H9 (cell line): Measurements from ENCODE around the gene GPBAR1. TPM values are rescaled to one million over a fixed set of nuclear protein-coding genes. Genes with fewer than 3 reads are reported as not detected.

Experiments
- DNase-seq: peaks from one replicate; pipeline ENCODE4 v3.0.0-alpha.2; 2017
- H2AFZ ChIP-seq: one replicate; pipeline ENCODE4 v1.6.1; 2013; ENCODE audit warnings: mild to moderate bottlenecking, low read length, control low read depth, moderate library complexity
- H2AK5ac ChIP-seq: 2 replicates; pipeline ENCODE4 v1.6.1; 2013; ENCODE audit warnings: low read length, control low read depth, mixed read lengths; ENCODE audit not compliant: insufficient read length
- H2BK120ac ChIP-seq: one replicate; pipeline ENCODE4 v1.6.1; 2013; ENCODE audit warnings: low read depth, mild to moderate bottlenecking, low read length, control low read depth, inconsistent platforms; ENCODE audit not compliant: poor library complexity, severe bottlenecking
- H2BK12ac ChIP-seq: 2 replicates; pipeline ENCODE4 v1.6.1; 2013; ENCODE audit warnings: low read length, control low read depth, mixed read lengths, low read depth; ENCODE audit not compliant: insufficient read length
- H2BK15ac ChIP-seq: 2 replicates; pipeline ENCODE4 v1.6.1; 2013; ENCODE audit warnings: low read depth, low read length, control low read depth
- H2BK20ac ChIP-seq: one replicate; pipeline ENCODE4 v1.6.1; 2013; ENCODE audit warnings: low read depth, mild to moderate bottlenecking, low read length, control low read depth, inconsistent platforms; ENCODE audit not compliant: poor library complexity, severe bottlenecking
- H2BK5ac ChIP-seq: 2 replicates; pipeline ENCODE4 v1.6.1; 2013; ENCODE audit warnings: low read length, control low read depth, mixed read lengths; ENCODE audit not compliant: insufficient read length
- H3K14ac ChIP-seq: 2 replicates; pipeline ENCODE4 v1.6.1; 2013; ENCODE audit warnings: low read length, control low read depth; ENCODE audit not compliant: insufficient read depth
- H3K18ac ChIP-seq: 2 replicates; pipeline ENCODE4 v1.6.1; 2013; ENCODE audit warnings: low read depth, mild to moderate bottlenecking, mixed read lengths, low read length, control low read depth; ENCODE audit not compliant: insufficient read length
- H3K23ac ChIP-seq: 2 replicates; pipeline ENCODE4 v1.6.1; 2013; ENCODE audit warnings: low read length, control low read depth, mixed read lengths, low read depth; ENCODE audit not compliant: insufficient read length
- H3K23me2 ChIP-seq: 2 replicates; pipeline ENCODE4 v1.6.1; 2013; ENCODE audit warnings: low read depth, mild to moderate bottlenecking, mixed read lengths, low read length, control low read depth; ENCODE audit not compliant: insufficient read length, poor library complexity, severe bottlenecking
- H3K27ac ChIP-seq: 2 replicates; pipeline ENCODE4 v1.5.1; 2013; ENCODE audit warnings: low read length, control low read depth, mixed read lengths, low read depth; ENCODE audit not compliant: insufficient read length
- H3K27me3 ChIP-seq: 2 replicates; pipeline ENCODE4 v1.6.1; 2013; ENCODE audit warnings: low read length, control low read depth, inconsistent platforms; ENCODE audit not compliant: insufficient read depth
- H3K4ac ChIP-seq: 2 replicates; pipeline ENCODE4 v1.6.1; 2013; ENCODE audit warnings: low read depth, mild to moderate bottlenecking, control low read depth, inconsistent platforms, low read length, moderate library complexity
- H3K4me1 ChIP-seq: 2 replicates; pipeline ENCODE4 v1.6.1; 2013; ENCODE audit warnings: low read length, control low read depth, inconsistent platforms; ENCODE audit not compliant: insufficient read depth
- H3K4me2 ChIP-seq: 2 replicates; pipeline ENCODE4 v1.6.1; 2013; ENCODE audit warnings: low read length, control low read depth, mixed read lengths; ENCODE audit not compliant: insufficient read length, insufficient read depth
- H3K56ac ChIP-seq: 2 replicates; pipeline ENCODE4 v1.6.1; 2013; ENCODE audit warnings: low read depth, mild to moderate bottlenecking, mixed read lengths, low read length, control low read depth; ENCODE audit not compliant: insufficient read length
- H3K79me1 ChIP-seq: 2 replicates; pipeline ENCODE4 v1.6.1; 2013; ENCODE audit warnings: low read depth, mild to moderate bottlenecking, moderate library complexity, low read length, control low read depth, inconsistent platforms; ENCODE audit not compliant: insufficient read depth, poor library complexity, severe bottlenecking
- H3K79me2 ChIP-seq: 2 replicates; pipeline ENCODE4 v1.6.1; 2013; ENCODE audit warnings: low read length, control low read depth, inconsistent platforms; ENCODE audit not compliant: insufficient read depth
- H3K9ac ChIP-seq: 2 replicates; pipeline ENCODE4 v1.6.1; 2013; ENCODE audit warnings: low read length, control low read depth, mixed read lengths; ENCODE audit not compliant: insufficient read length; ENCODE audit errors: extremely low read depth
- H3K9me3 ChIP-seq: one replicate; pipeline ENCODE4 v1.6.1; 2013; ENCODE audit warnings: low read depth, low read length, inconsistent platforms; ENCODE audit not compliant: control insufficient read depth
- H3T11ph ChIP-seq: one replicate; pipeline ENCODE4 v1.6.1; 2013; ENCODE audit warnings: mild to moderate bottlenecking, low read length, control low read depth, inconsistent platforms
- H4K20me1 ChIP-seq: one replicate; pipeline ENCODE4 v1.6.1; 2013; ENCODE audit not compliant: control insufficient read depth, insufficient read length, insufficient read depth
- H4K5ac ChIP-seq: 2 replicates; pipeline ENCODE4 v1.6.1; 2013; ENCODE audit warnings: low read depth, mild to moderate bottlenecking, mixed read lengths, low read length, control low read depth; ENCODE audit not compliant: insufficient read length
- H4K8ac ChIP-seq: replicated peaks from 2 replicates; pipeline ENCODE4 v1.6.1; 2013; ENCODE audit warnings: low read length, control low read depth, mixed read lengths, low read depth; ENCODE audit not compliant: insufficient read length
- H4K91ac ChIP-seq: 2 replicates; pipeline ENCODE4 v1.6.1; 2013; ENCODE audit warnings: low read depth, mild to moderate bottlenecking, moderate library complexity, mixed read lengths, low read length, control low read depth; ENCODE audit not compliant: insufficient read length
- H3K27ac Mint-ChIP-seq, 3 experiments: 2 replicates in 2 of 3; 3 replicates in 1 of 3; pipeline ENCODE4 v1.8.0; 2020 to 2021; ENCODE audit warnings: mixed read lengths in 3 of 3, mild to moderate bottlenecking in 1 of 3, moderate library complexity in 1 of 3
- H3K27me3 Mint-ChIP-seq: 2 replicates; pipeline ENCODE4 v1.8.0; 2021; ENCODE audit warnings: low read depth, mild to moderate bottlenecking, moderate library complexity, mixed read lengths
- H3K36me3 Mint-ChIP-seq, 3 experiments: 2 replicates in 2 of 3; 3 replicates in 1 of 3; pipeline ENCODE4 v1.8.0; 2020 to 2021; ENCODE audit warnings: low read depth in 3 of 3, mixed read lengths in 3 of 3; ENCODE audit not compliant: insufficient read depth in 1 of 3
- H3K4me1 Mint-ChIP-seq, 2 experiments: 2 replicates each; pipeline ENCODE4 v1.8.0; 2020; ENCODE audit warnings: mixed read lengths in 2 of 2
- H3K4me3 Mint-ChIP-seq, 2 experiments: 2 replicates in 1 of 2; 3 replicates in 1 of 2; pipeline ENCODE4 v1.8.0; 2020 to 2021; ENCODE audit warnings: mild to moderate bottlenecking in 2 of 2, mixed read lengths in 2 of 2, moderate library complexity in 1 of 2
- H3K9me3 Mint-ChIP-seq, 2 experiments: 2 replicates in 1 of 2; 3 replicates in 1 of 2; pipeline ENCODE4 v1.8.0; 2020; ENCODE audit warnings: mild to moderate bottlenecking in 2 of 2, mixed read lengths in 2 of 2, moderate library complexity in 1 of 2
- CTCF ChIP-seq: fragments of 200-600 bp; sonication (generic); conservative IDR thresholded peaks from 3 replicates; pipeline ENCODE4 v1.8.0; 2021; ENCODE audit warnings: antibody characterized with exemption, mild to moderate bottlenecking
- WGBS: extraction: QIAGEN DNeasy Blood & Tissue Kit; methylation state at CpG from one replicate; pipeline ENCODE4 v1.1.7; 2013; ENCODE audit warnings: missing lambda C conversion rate, low lambda C conversion rate, mixed read lengths; ENCODE audit not compliant: insufficient read length; ENCODE audit errors: extremely low coverage; 5-methylcytosine and 5-hydroxymethylcytosine counted together
- total RNA-seq: library from RNA; stranded (reverse); gene quantifications from 2 replicates; pipeline ENCODE4 v1.2.1, GENCODE V29; 2021

GPBAR1 gene
- total RNA-seq, 1 experiment from 2014 or later = 0.44 TPM

DNA sequence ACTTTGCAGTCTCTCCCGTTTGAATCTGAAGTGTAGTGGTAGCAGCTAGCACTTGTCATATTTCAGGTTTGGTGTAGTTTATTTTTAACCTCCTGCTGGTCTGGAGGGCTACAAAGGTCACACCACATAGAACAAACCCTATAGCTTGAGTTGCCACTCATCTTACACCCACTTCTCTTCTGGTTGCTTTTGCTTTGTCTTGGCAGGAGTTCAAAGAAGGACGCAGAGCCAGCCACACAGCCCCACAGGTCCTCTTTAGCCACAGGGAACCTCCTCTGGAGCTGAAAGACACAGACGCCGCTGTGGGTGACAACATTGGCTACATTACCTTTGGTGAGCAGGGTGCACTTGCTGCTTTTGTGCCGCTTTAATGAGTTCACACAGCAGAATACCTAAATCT lies 15.6 kb upstream of the GPBAR1 start:
- Histone ChIP-seq H2BK5ac (no peak overlapping the region), H2BK20ac (no peak overlapping the region), H4K5ac (no peak overlapping the region), H3K23ac (no peak overlapping the region), H2BK15ac (no peak overlapping the region), H2AFZ (no peak overlapping the region), H3K14ac (no peak overlapping the region), H2BK120ac (no peak overlapping the region), H3K27ac (no peak overlapping the region), H3K4me1 (no peaks in the 10 kb centered on the region), H2BK12ac (no peak overlapping the region), H3K56ac (no peak overlapping the region), H3K79me1 (no peaks in the 10 kb centered on the region), H3K4me2 (no peak overlapping the region), H4K8ac (no peak overlapping the region), H4K20me1 (no peaks in the 10 kb centered on the region), H3K23me2 (no peaks in the 10 kb centered on the region), H3K79me2 (no peaks in the 10 kb centered on the region), H4K91ac (no peak overlapping the region), H3K9ac (no peak overlapping the region), H3K27me3 (no peaks in the 10 kb centered on the region), H3K18ac (no peak overlapping the region), H3T11ph (no peak overlapping the region), H3K4ac (no peak overlapping the region), H3K9me3 (no peaks in the 10 kb centered on the region), H2AK5ac (no peak overlapping the region)
- no peaks in the 10 kb centered on the region for H3K4me1 Mint-ChIP-seq
- WGBS = no CpG with 5 or more reads among the region's 5 CpGs
- no peak overlapping the region for H3K27ac Mint-ChIP-seq
- H3K9me3 Mint-ChIP-seq = no peaks in the 10 kb centered on the region
- H3K27me3 Mint-ChIP-seq = no peaks in the 10 kb centered on the region
- TF ChIP-seq CTCF = no peak
- no peak for DNase-seq
- H3K36me3 Mint-ChIP-seq = peaks cover 44 to 98% (median 75%) of the 10 kb centered on the region in 3 experiments; a peak in 6 of 7 replicates
- no peak overlapping the region for H3K4me3 Mint-ChIP-seq
